H1 (cell line): ENCODE data around the gene AGRN. TPM values are rescaled to one million over a fixed set of nuclear protein-coding genes. Genes with fewer than 3 reads are reported as not detected.

Experiments used
- CHD7 ChIP-seq: fragments of 300-600 bp; sonication (generic); IDR thresholded peaks from 2 replicates; pipeline ENCODE4 v1.7.1; 2012; ENCODE audit warnings: low read length, moderate library complexity, mild to moderate bottlenecking, inconsistent platforms; ENCODE audit not compliant: insufficient replicate concordance
- EZH2 ChIP-seq: fragments of 200-600 bp; sonication (generic); IDR thresholded peaks from 2 replicates; pipeline ENCODE4 v1.7.1; 2012; ENCODE audit warnings: low read depth, mild to moderate bottlenecking, moderate library complexity, low read length, inconsistent platforms; ENCODE audit not compliant: severe bottlenecking
- polyA plus RNA-seq, 7 experiments: library from polyadenylated mRNA; depleted of rRNA in 3 of 7; stranded (reverse) in 5 of 7; unstranded in 2 of 7; fragments of >200 nt in 5 of 7; fragments of 200-250 nt in 2 of 7; gene quantifications; 1 replicate in 5 of 7; 2 replicates in 1 of 7; 4 replicates in 1 of 7; pipeline versions ENCODE4 v1.2.1 to v1.2.3, GENCODE V29; 2011 to 2013; ENCODE audit warnings: missing spikeins in 2 of 7, mixed read lengths in 2 of 7
- total RNA-seq: library from RNA; stranded (reverse); fragmentation: NEBNext Ultra II Directional; extraction: Animal tissue kit (Norgen Biotek cat#: 25700); gene quantifications from 2 replicates; pipeline ENCODE4 v1.2.1, GENCODE V29; 2021

Gene AGRN
- total and polyA plus RNA-seq, 2 of the 8 experiments (the other 6 are each of a cell fraction or from before 2014, with no cell fraction given), result 52.3 to 155 TPM

- TF ChIP-seq CHD7 (no peak), EZH2 (no peak)
Observed at GRCh38 chr1:1044455-1045078, 24.6 kb downstream of the AGRN start (continued).
